Neural cell (in vitro differentiated cells): ENCODE measurements around the gene UBA6. TPM values are rescaled to one million over a fixed set of nuclear protein-coding genes. Genes with fewer than 3 reads are reported as not detected.

ENCODE experiments used
- H2AFZ ChIP-seq: fragments of 200-600, 300-800 bp; sonication (generic), shearing (Covaris generic); 2 replicates; pipeline ENCODE4 v1.6.0; 2014; ENCODE audit warnings: low read depth, mild to moderate bottlenecking, antibody characterized with exemption, low read length, moderate library complexity
- H3F3A ChIP-seq: fragments of 200-600 bp; shearing (Covaris generic); 2 replicates; pipeline ENCODE4 v1.6.1; 2016; ENCODE audit warnings: mild to moderate bottlenecking, moderate library complexity, mixed read lengths, antibody characterized with exemption, low read length; ENCODE audit not compliant: insufficient read depth, poor library complexity, severe bottlenecking
- H3K27ac ChIP-seq: fragments of 200-600, 300-800 bp; sonication (generic), shearing (Covaris generic); 2 replicates; pipeline ENCODE4 v1.5.1; 2014; ENCODE audit warnings: mild to moderate bottlenecking, low read length, moderate library complexity
- H3K27me3 ChIP-seq: fragments of 300-800, 200-600 bp; sonication (generic), shearing (Covaris generic); 2 replicates; pipeline ENCODE4 v1.6.0; 2014; ENCODE audit warnings: mild to moderate bottlenecking, low read depth, low read length, moderate library complexity; ENCODE audit not compliant: insufficient read depth
- H3K36me3 ChIP-seq: fragments of 300-800, 200-600 bp; sonication (generic), shearing (Covaris generic); 2 replicates; pipeline ENCODE4 v1.5.1; 2014; ENCODE audit warnings: mild to moderate bottlenecking, antibody characterized with exemption, low read length, moderate library complexity; ENCODE audit not compliant: insufficient read depth
- H3K4me2 ChIP-seq: fragments of 300-800, 200-600 bp; sonication (generic), shearing (Covaris generic); 2 replicates; pipeline ENCODE4 v1.6.0; 2014; ENCODE audit warnings: mild to moderate bottlenecking, low read length
- H3K4me3 ChIP-seq: fragments of 300-800, 200-600 bp; sonication (generic), shearing (Covaris generic); 2 replicates; pipeline ENCODE4 v1.5.1; 2014; ENCODE audit warnings: mild to moderate bottlenecking, low read length, moderate library complexity
- H3K79me2 ChIP-seq: fragments of 200-600 bp; shearing (Covaris generic); replicated peaks from 2 replicates; pipeline ENCODE4 v1.6.0; 2014; ENCODE audit warnings: mild to moderate bottlenecking, low read length, moderate library complexity; ENCODE audit not compliant: insufficient read depth
- H3K9ac ChIP-seq: fragments of 300-800, 200-600 bp; sonication (generic), shearing (Covaris generic); 2 replicates; pipeline ENCODE4 v1.6.1; 2016; ENCODE audit warnings: mild to moderate bottlenecking, low read length, mixed read lengths
- H3K9me2 ChIP-seq: fragments of 200-600 bp; shearing (Covaris generic); 2 replicates; pipeline ENCODE4 v1.6.1; 2016; ENCODE audit warnings: mild to moderate bottlenecking, low read length, mixed read lengths; ENCODE audit not compliant: insufficient read depth
- H3K9me3 ChIP-seq: fragments of 200-600, 300-800 bp; sonication (generic), shearing (Covaris generic); 2 replicates; pipeline ENCODE4 v1.6.1; 2016; ENCODE audit warnings: mild to moderate bottlenecking, mixed run types, low read length, moderate library complexity, mixed read lengths
- H4K20me1 ChIP-seq: fragments of 200-600 bp; shearing (Covaris generic); 2 replicates; pipeline ENCODE4 v1.6.1; 2016; ENCODE audit warnings: mild to moderate bottlenecking, mixed run types; ENCODE audit not compliant: insufficient read depth
- EP300 ChIP-seq: fragments of 450-650 bp; conservative IDR thresholded peaks from 2 replicates; pipeline ENCODE4 v1.6.1; 2014; ENCODE audit warnings: antibody characterized with exemption, mild to moderate bottlenecking, moderate library complexity; ENCODE audit not compliant: poor library complexity, severe bottlenecking
- EZH2 ChIP-seq: fragments of 200-600, 300-800 bp; shearing (Covaris generic), sonication (generic); IDR thresholded peaks from 2 replicates; pipeline ENCODE4 v1.6.1; 2014; ENCODE audit warnings: antibody characterized with exemption, low read length, borderline replicate concordance, mild to moderate bottlenecking; ENCODE audit not compliant: insufficient read depth, poor library complexity, severe bottlenecking
- MXI1 ChIP-seq: fragments of 450-650 bp; conservative IDR thresholded peaks from 2 replicates; pipeline ENCODE4 v1.6.1; 2014; ENCODE audit warnings: antibody characterized with exemption, mild to moderate bottlenecking; ENCODE audit not compliant: poor library complexity, severe bottlenecking
- POLR2AphosphoS5 ChIP-seq: IDR thresholded peaks from 2 replicates; pipeline ENCODE4 v1.6.1; 2012
- RAD21 ChIP-seq: fragments of 450-650 bp; conservative IDR thresholded peaks from 2 replicates; pipeline ENCODE4 v1.6.1; 2014; ENCODE audit warnings: antibody characterized with exemption, mild to moderate bottlenecking, moderate library complexity
- REST ChIP-seq: IDR thresholded peaks from 2 replicates; pipeline ENCODE4 v1.6.1; 2012; ENCODE audit warnings: borderline replicate concordance
- SMC3 ChIP-seq: fragments of 450-650 bp; conservative IDR thresholded peaks from 2 replicates; pipeline ENCODE4 v1.6.1; 2014; ENCODE audit warnings: antibody characterized with exemption, mild to moderate bottlenecking, moderate library complexity; ENCODE audit not compliant: poor library complexity
- TAF1 ChIP-seq: IDR thresholded peaks from 2 replicates; pipeline ENCODE4 v1.6.1; 2012; ENCODE audit warnings: low read depth
- polyA plus RNA-seq: library from polyadenylated mRNA; depleted of rRNA; stranded (reverse); fragments of >200 nt; gene quantifications from 2 replicates; pipeline ENCODE4 v1.2.3, GENCODE V29; 2014
- TF ChIP-seq, protein P1 (sequence below): fragments of 450-650 bp; IDR thresholded peaks from 2 replicates; pipeline ENCODE4 v1.5.1; 2014; ENCODE audit warnings: antibody characterized with exemption, mild to moderate bottlenecking, moderate library complexity; ENCODE audit not compliant: poor library complexity, severe bottlenecking

UBA6 gene
- polyA plus RNA-seq, 1 donor from 2014 or later = 126 TPM

- Histone ChIP-seq H4K20me1 (no peaks in the 10 kb centered on the region), H3K36me3 (no peaks in the 10 kb centered on the region), H3K9me3 (no peaks in the 10 kb centered on the region), H3K9ac (no peak overlapping the region), H3K9me2 (no peaks in the 10 kb centered on the region), H2AFZ (no peak overlapping the region), H3K79me2 (no peaks in the 10 kb centered on the region), H3K4me2 (no peak overlapping the region), H3K4me3 (no peak overlapping the region), H3K27ac (no peak overlapping the region), H3F3A (no peaks in the 10 kb centered on the region), H3K27me3 (no peaks in the 10 kb centered on the region)
- TF ChIP-seq MXI1 (no peak), REST (no peak), SMC3 (no peak), POLR2AphosphoS5 (no peak)
Measured at GRCh38 chr4:67604749-67605148, 96.2 kb downstream of the UBA6 start.

DNA sequence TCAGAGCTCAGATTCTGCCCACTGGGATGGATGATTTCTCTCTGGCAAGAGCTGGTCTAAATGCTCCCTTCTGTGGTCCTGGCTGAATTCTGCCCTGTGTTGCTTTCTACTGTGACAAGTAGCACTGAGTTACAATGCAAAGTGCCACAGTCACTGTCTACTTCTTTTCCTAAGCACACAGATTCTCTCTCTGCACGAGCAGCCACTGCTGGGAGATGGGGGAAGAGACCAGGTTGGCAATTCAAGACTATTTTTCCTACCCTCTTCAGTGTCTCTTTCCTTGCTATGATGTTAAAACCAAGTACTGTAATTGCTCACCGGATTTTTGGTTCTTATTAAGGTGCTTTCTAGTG lies 97.0 kb downstream of the UBA6 start:
- Histone ChIP-seq H3F3A (no peaks in the 10 kb centered on the region), H2AFZ (no peak overlapping the region), H4K20me1 (no peaks in the 10 kb centered on the region), H3K79me2 (no peaks in the 10 kb centered on the region), H3K4me3 (no peak overlapping the region), H3K9ac (no peak overlapping the region), H3K4me2 (no peak overlapping the region), H3K36me3 (no peaks in the 10 kb centered on the region), H3K27ac (no peak overlapping the region), H3K9me3 (no peaks in the 10 kb centered on the region), H3K9me2 (no peaks in the 10 kb centered on the region), H3K27me3 (no peaks in the 10 kb centered on the region)
- TF ChIP-seq POLR2AphosphoS5 (no peak), MXI1 (no peak), TAF1 (no peak), REST (no peak), SMC3 (no peak), RAD21 (no peak), EP300 (no peak), EZH2 (no peak)
- TF ChIP-seq, protein P1, sequence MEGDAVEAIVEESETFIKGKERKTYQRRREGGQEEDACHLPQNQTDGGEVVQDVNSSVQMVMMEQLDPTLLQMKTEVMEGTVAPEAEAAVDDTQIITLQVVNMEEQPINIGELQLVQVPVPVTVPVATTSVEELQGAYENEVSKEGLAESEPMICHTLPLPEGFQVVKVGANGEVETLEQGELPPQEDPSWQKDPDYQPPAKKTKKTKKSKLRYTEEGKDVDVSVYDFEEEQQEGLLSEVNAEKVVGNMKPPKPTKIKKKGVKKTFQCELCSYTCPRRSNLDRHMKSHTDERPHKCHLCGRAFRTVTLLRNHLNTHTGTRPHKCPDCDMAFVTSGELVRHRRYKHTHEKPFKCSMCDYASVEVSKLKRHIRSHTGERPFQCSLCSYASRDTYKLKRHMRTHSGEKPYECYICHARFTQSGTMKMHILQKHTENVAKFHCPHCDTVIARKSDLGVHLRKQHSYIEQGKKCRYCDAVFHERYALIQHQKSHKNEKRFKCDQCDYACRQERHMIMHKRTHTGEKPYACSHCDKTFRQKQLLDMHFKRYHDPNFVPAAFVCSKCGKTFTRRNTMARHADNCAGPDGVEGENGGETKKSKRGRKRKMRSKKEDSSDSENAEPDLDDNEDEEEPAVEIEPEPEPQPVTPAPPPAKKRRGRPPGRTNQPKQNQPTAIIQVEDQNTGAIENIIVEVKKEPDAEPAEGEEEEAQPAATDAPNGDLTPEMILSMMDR = no peak
